HCT116 (cell line): ENCODE data around the gene TNFRSF1A. TPM values are rescaled to one million over a fixed set of nuclear protein-coding genes. Genes with fewer than 3 reads are reported as not detected.

Experiments
- ATAC-seq: fragments of 200-7000 bp; cut with Tn5 transposase; 2 replicates; pipeline ENCODE4 v1.9.1; 2020; ENCODE audit warnings: mild to moderate bottlenecking, moderate library complexity
- BruUV-seq: library from RNA; stranded (reverse); fragments of 400-500 nt; replicated peaks from 2 replicates; lab custom pipeline; 2021; lab: Mats Ljungman, UMichigan
- CTCF ChIA-PET: fragments of 300-600 bp; sonication (Branson Sonifier 250); formaldehyde crosslinking; loops from one replicate; lab custom pipeline; 2021; ENCODE audit warnings: antibody characterized with exemption; lab: Charles Lee
- POLR2A ChIA-PET: fragments of 300-600, 350-600 bp; sonication (Branson Sonifier 250); formaldehyde crosslinking; loops from one replicate; lab custom pipeline; 2021; ENCODE audit warnings: antibody characterized with exemption; lab: Charles Lee
- RAD21 ChIA-PET, 2 experiments: fragments of 300-600 bp; sonication (Branson Sonifier 250); formaldehyde crosslinking; loops; one replicate each; lab custom pipeline; 2023; ENCODE audit warnings: low total read pairs in 2 of 2; ENCODE audit not compliant: uncharacterized antibody in 2 of 2, unreplicated experiment in 2 of 2, low non-redundant PET in 1 of 2; lab: Charles Lee
- DNase-seq: peaks from one replicate; pipeline ENCODE4 v3.0.0-alpha.2; 2010; ENCODE audit warnings: low read depth, low spot score
- H2AFZ ChIP-seq: fragments of 200-600 bp; shearing (Covaris generic), sonication (generic); 2 replicates; pipeline ENCODE4 v1.6.1; 2017; ENCODE audit warnings: low read depth, mixed run types, mixed read lengths, antibody characterized with exemption, low read length; ENCODE audit not compliant: poor library complexity, severe bottlenecking
- H3K27ac ChIP-seq: 2 replicates; pipeline ENCODE4 v1.5.1; 2012; ENCODE audit warnings: low read depth, low read length
- H3K27me3 ChIP-seq: fragments of 200-600 bp; sonication (generic); 2 replicates; pipeline ENCODE4 v1.6.1; 2016; ENCODE audit warnings: mixed run types, low read length, mixed read lengths; ENCODE audit not compliant: insufficient read depth
- H3K36me3 ChIP-seq, 2 experiments: fragments of 200-500 bp in 1 of 2; fragments of 200-600 bp in 1 of 2; sonication (Bioruptor generic) in 1 of 2; sonication (generic) in 1 of 2; 2 replicates each; pipeline versions ENCODE4 v1.5.1 to v1.6.1; 2014 to 2016; ENCODE audit warnings: low read length in 2 of 2, inconsistent platforms in 1 of 2, mixed read lengths in 1 of 2, mixed run types in 1 of 2; ENCODE audit not compliant: insufficient read depth in 2 of 2, control insufficient read depth in 1 of 2
- H3K4me1 ChIP-seq, 2 experiments: fragments of 200-600 bp in 1 of 2; sonication (generic) in 1 of 2; 2 replicates each; pipeline versions ENCODE4 v1.5.1 to v1.6.1; 2012 to 2017; ENCODE audit warnings: low read length in 2 of 2, inconsistent platforms in 1 of 2, mild to moderate bottlenecking in 1 of 2, mixed read lengths in 1 of 2, mixed run types in 1 of 2, moderate library complexity in 1 of 2; ENCODE audit not compliant: insufficient read depth in 2 of 2, control insufficient read depth in 1 of 2
- H3K4me2 ChIP-seq: fragments of 200-600 bp; sonication (generic); 2 replicates; pipeline ENCODE4 v1.6.1; 2017; ENCODE audit warnings: mixed run types, low read length, mixed read lengths
- H3K4me3 ChIP-seq, 2 experiments: fragments of 200-600 bp in 1 of 2; sonication (generic) in 1 of 2; replicated peaks in 1 of 2; 2 replicates each; pipeline ENCODE4 v1.5.1; 2011 to 2016; ENCODE audit warnings: low read length in 2 of 2, control low read depth in 1 of 2, low read depth in 1 of 2, mild to moderate bottlenecking in 1 of 2, mixed read lengths in 1 of 2, mixed run types in 1 of 2
- H3K79me2 ChIP-seq: fragments of 200-600 bp; sonication (generic); 2 replicates; pipeline ENCODE4 v1.6.1; 2017; ENCODE audit warnings: mild to moderate bottlenecking, mixed run types, low read length, moderate library complexity, mixed read lengths; ENCODE audit not compliant: insufficient read depth
- H3K9ac ChIP-seq: fragments of 200-600 bp; sonication (generic); 2 replicates; pipeline ENCODE4 v1.6.1; 2016; ENCODE audit warnings: low read length, mixed read lengths
- H3K9me2 ChIP-seq: fragments of 200-600 bp; sonication (generic), shearing (Covaris generic); 2 replicates; pipeline ENCODE4 v1.6.1; 2017; ENCODE audit warnings: mixed run types, mild to moderate bottlenecking, moderate library complexity; ENCODE audit not compliant: insufficient read depth
- H3K9me3 ChIP-seq, 2 experiments: fragments of 200-500 bp in 1 of 2; fragments of 200-600 bp in 1 of 2; sonication (Bioruptor generic) in 1 of 2; sonication (generic) in 1 of 2; 2 replicates each; pipeline ENCODE4 v1.6.1; 2014 to 2017; ENCODE audit warnings: low read length in 2 of 2, mixed read lengths in 2 of 2, inconsistent platforms in 1 of 2, low read depth in 1 of 2, mild to moderate bottlenecking in 1 of 2, mixed run types in 1 of 2, moderate library complexity in 1 of 2; ENCODE audit not compliant: control insufficient read depth in 1 of 2, insufficient read depth in 1 of 2
- H4K20me1 ChIP-seq: fragments of 200-600 bp; sonication (generic), shearing (Covaris generic); 2 replicates; pipeline ENCODE4 v1.6.1; 2017; ENCODE audit warnings: mixed run types, mild to moderate bottlenecking, moderate library complexity; ENCODE audit not compliant: insufficient read depth
- ATF3 ChIP-seq: IDR thresholded peaks from 2 replicates; pipeline ENCODE4 v1.6.1; 2012
- JUND ChIP-seq: IDR thresholded peaks from 2 replicates; pipeline ENCODE4 v1.6.1; 2012
- POLR2A ChIP-seq: IDR thresholded peaks from 2 replicates; pipeline ENCODE4 v1.7.0; 2011; ENCODE audit warnings: borderline replicate concordance; ENCODE audit not compliant: insufficient read depth, insufficient read length; ENCODE audit errors: extremely low read depth
- POLR2AphosphoS5 ChIP-seq: IDR thresholded peaks from 2 replicates; pipeline ENCODE4 v1.6.1; 2011; ENCODE audit warnings: mild to moderate bottlenecking, low read depth, low read length, moderate library complexity
- RAD21 ChIP-seq: IDR thresholded peaks from 2 replicates; pipeline ENCODE4 v1.6.1; 2012; ENCODE audit warnings: low read depth, mild to moderate bottlenecking
- SIN3A ChIP-seq: IDR thresholded peaks from 2 replicates; pipeline ENCODE4 v1.6.1; 2012; ENCODE audit warnings: low read depth
- SRF ChIP-seq: IDR thresholded peaks from 2 replicates; pipeline ENCODE4 v1.6.1; 2012; ENCODE audit warnings: low read depth
- TCF7L2 ChIP-seq: IDR thresholded peaks from 2 replicates; pipeline ENCODE4 v1.7.0; 2011; ENCODE audit warnings: borderline replicate concordance, inconsistent platforms; ENCODE audit not compliant: insufficient read depth, insufficient read length; ENCODE audit errors: extremely low read depth
- ZBTB33 ChIP-seq: IDR thresholded peaks from 2 replicates; pipeline ENCODE4 v1.6.1; 2011; ENCODE audit warnings: mild to moderate bottlenecking, low read length, moderate library complexity; ENCODE audit not compliant: insufficient replicate concordance; ENCODE audit errors: extremely low read depth
- ZNF274 ChIP-seq: fragments of 200-500 bp; sonication (Bioruptor generic); IDR thresholded peaks from 2 replicates; pipeline ENCODE4 v1.6.1; 2014; ENCODE audit warnings: mild to moderate bottlenecking, low read depth, low read length, inconsistent platforms
- intact Hi-C: fragments of 100-400 bp; cut with micrococcal nuclease; formaldehyde crosslinking; loops from 2 replicates; pipeline ENCODE4 v1.10.0; 2022
- total RNA-seq: library from RNA; stranded (reverse); gene quantifications from one replicate; pipeline ENCODE4 v1.2.1, GENCODE V29; 2021; ENCODE audit not compliant: unreplicated experiment

The TNFRSF1A gene
- total RNA-seq, 1 experiment from 2014 or later, result 129 TPM

- TF ChIP-seq ZNF274 (no peak), RAD21 (no peak), TCF7L2 (no peak), SRF (no peak), SIN3A (no peak), ZBTB33 (no peak), JUND (no peak), ATF3 (no peak)
- TF ChIP-seq, all 23 proteins: peak for 0
Observed at GRCh38 chr12:6332459-6332858, 9.4 kb downstream of the TNFRSF1A start (continued).

GRCh38 chr12:6330999-6331714 lies 10.7 kb downstream of the TNFRSF1A start:
- Histone ChIP-seq H4K20me1 (no peaks in the 10 kb centered on the region), H3K4me3 (no peak overlapping the region), H3K27ac (no peak overlapping the region), H3K9me3 (no peaks in the 10 kb centered on the region), H3K9me2 (no peaks in the 10 kb centered on the region), H3K4me2 (no peak overlapping the region), H3K36me3 (peaks cover 42 to 61% of the 10 kb centered on the region in 2 experiments), H3K4me1 (peaks cover 16 to 37% of the 10 kb centered on the region in 2 experiments), H3K27me3 (no peaks in the 10 kb centered on the region), H3K79me2 (peaks cover 42% of the 10 kb centered on the region), H3K9ac (no peak overlapping the region), H2AFZ (no peak overlapping the region)
- ChIA-PET CTCF (no interaction called here), POLR2A (no interaction called here), RAD21 (no interaction called here)
- intact Hi-C loops, result loop anchor here (10.0 kb wide), 1 partner anchor 204 kb away; the partner anchor contains the start of gene GAPDH
- DNase-seq, result no peak
- ATAC-seq, result no peak
- BruUV-seq, result no TSS peak
- TF ChIP-seq POLR2AphosphoS5 (0 out of 2 replicates have a peak, but pooled peaks have one; percentile 11), POLR2A (no peak)
